Endometrial microvascular endothelial cells (primary cell): ENCODE results near the gene URB1. TPM values are rescaled to one million over a fixed set of nuclear protein-coding genes. Genes with fewer than 3 reads are reported as not detected.

Source experiments
- in situ Hi-C: cut with HindIII; loops from 2 replicates; pipeline ENCODE4 v1.10.0; 2017; ENCODE audit warnings: low sequenced_read_pairs, low pct_unique_long_range_greater_than_20kb; ENCODE audit errors: inconsistent ontology term
- total RNA-seq: library from RNA; depleted of rRNA; stranded (reverse); fragments of >200 nt; gene quantifications from one replicate; pipeline ENCODE4 v1.2.3, GENCODE V29; 2015; ENCODE audit errors: inconsistent ontology term

The URB1 gene
- total RNA-seq, 1 donor from 2014 or later: 19.7 TPM

DNA sequence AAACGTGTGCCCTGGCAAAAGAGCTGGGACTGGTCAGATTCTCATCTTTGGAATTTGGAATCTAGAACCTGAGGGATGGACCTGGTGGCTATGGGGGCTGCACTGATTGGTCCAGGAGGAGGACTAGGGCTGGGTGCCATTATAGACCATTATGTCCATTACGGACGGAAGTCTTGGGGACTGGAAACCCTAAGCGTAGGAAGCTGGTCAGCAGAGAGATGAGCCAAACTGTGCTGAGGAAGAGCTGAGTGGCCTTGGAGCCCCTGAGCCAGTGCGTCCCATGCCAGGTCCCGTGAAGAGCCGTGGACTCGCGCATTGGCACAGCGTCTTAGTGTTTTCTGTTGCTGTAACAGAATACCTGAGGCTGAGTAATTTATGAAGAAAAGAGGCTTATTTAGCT, 84.1 kb downstream of the URB1 start:
- in situ Hi-C loops: no loop called here

DNA sequence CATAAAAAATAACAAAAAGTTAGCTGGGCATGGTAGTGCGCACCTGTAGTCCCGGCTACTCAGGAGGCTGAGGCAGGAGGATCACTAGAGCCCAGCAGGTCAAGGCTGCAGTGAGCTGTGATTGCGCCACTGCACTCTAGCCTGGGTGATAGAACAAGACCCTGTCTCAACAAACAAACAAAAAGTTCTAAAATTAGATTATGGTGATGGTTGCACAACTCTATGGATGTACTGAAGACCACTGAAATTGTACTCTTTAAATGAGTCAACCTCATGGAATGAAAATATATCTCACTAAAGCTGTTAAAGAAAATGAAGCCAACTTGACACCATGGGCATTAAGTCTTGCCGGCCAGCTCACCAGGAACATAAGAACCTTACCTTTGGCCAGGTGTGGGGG, 85.1 kb downstream of the URB1 start:
- in situ Hi-C loops: no loop called here

DNA sequence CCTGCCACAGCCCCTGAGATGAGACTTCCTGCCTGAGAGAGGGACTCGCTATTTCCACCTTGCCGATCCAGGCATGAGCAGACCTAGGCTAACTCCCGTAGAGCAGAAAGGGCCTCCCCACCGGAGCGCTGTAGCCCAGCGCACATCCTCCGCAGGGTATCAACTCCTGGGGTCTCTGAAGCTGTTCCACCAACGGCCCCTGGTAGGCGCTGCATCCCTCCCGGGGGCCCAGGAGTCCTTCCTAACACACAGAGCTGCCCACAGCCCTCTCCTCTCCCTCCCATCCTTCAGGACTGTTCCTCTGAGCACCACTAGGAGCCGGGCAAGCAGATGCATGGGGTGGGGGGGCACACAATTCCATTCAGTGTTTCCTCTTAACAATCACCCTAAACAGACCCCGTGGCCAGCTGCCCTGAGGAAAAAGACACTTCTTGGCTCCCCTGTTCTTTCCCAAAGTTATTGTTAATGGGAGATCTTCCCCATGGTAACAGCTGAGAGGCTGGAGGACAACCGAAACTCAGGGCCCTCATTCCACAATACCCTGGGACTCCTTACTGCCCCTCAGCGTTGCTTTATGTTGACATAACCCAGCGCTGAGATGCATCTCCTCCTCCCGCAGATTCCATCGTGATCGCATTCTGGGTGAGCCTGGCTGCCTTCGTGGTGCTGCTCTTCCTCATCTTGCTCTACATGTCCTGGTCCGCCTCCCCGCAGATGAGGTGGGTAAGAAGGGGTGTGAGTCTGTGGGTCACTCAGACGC, 86.6 kb downstream of the URB1 start:
- in situ Hi-C loops: no loop called here

DNA sequence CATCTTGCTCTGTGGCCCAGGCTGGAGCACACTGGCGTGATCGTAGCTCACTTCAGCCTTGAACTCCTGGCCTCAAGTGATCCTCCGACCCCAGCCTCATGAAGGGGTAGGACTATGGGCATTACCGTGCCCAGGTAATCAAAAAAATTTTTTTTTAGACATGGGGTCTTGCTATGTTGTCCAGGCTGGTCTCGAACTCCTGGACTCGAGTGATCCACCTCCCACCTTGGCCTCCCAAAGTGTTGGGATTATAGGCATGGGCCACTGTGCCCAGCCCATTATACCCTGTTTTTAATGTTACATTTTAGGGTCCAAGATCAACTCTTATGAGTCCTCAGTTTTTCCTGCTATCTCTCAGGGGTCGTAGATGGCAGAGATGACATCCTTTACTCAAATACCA, 87.8 kb downstream of the URB1 start:
- in situ Hi-C loops: no loop called here

DNA sequence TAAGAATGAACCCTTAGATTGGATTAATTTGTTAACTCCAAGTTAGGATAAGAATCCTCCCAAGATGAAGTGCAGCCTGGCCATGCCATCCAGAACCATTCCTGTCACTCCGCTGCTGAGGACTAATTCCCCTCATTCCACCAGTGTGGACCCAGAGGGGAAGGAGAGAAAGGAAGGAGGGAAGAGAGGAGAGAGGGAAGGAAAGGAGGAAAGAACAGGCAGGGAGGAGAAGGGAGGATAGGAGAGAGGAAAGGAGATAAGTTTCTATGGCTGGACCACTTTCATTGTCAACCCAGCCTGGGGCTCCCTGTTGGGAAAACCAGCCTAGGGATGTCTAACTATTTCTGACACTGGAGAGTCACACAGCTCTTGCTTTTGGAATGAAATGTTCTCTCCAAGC, 89.4 kb downstream of the URB1 start:
- in situ Hi-C loops: no loop called here

DNA sequence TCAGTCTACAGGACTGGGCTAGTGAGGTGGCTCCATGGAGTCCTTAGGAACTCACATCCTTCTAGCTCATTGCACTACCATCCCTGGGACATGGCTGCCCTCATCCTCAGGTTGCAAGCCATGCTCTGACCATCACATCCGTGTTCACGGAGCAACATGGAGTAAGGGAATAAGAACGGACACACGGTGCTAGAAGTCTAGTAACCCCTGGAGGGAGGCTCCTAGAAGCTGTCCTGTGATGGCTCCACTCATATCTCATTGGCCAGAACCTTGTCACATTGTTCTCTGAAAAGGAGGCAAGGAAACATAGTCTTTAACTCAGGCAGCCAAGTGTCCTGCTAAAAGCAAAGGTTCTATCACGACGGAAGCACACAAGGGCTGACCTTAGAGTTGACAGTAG, 90.3 kb downstream of the URB1 start:
- in situ Hi-C loops: no loop called here

DNA sequence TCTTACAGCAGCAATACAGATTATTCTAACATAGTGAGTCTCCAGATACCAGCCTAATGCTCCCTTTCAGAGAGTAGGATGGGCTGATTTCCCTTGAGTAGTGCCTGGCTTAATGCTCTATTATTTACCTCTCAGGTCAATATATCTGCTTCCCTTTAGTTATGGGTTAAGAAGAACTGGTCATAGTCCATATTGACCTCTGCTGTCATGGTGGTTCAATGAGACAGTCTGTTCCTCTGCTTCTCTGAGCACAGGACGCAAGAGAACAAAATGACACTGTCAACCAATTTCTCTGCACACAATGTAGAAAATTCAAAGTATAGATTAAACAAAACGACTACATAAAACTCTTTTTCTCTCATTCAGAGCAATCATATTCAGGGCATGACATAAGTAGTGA, 91.2 kb downstream of the URB1 start:
- in situ Hi-C loops: no loop called here

DNA sequence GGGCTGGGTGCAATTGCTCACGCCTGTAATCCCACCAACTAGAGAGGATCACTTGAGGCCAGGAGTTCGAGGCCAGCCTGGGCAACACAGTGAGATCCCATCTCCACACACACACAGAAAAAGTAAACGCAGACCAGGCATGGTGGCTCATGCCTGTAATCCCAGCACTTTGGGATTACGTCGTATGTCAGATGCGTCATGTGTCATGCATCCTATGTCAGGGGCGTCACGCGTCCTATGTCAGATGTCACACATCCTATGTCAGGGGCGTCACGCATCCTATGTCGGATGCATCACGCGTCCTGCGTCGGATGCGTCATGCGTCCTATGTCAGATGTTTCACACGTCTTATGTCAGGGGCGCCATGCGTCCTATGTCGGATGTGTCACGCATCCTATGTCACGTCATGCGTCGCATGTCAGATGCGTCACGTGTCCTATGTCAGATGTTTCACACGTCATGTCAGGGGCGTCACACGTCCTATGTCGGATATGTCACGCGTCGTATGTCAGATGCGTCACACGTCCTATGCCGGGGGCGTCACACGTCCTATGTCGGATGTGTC, 92.6 kb downstream of the URB1 start:
- in situ Hi-C loops: no loop called here

DNA sequence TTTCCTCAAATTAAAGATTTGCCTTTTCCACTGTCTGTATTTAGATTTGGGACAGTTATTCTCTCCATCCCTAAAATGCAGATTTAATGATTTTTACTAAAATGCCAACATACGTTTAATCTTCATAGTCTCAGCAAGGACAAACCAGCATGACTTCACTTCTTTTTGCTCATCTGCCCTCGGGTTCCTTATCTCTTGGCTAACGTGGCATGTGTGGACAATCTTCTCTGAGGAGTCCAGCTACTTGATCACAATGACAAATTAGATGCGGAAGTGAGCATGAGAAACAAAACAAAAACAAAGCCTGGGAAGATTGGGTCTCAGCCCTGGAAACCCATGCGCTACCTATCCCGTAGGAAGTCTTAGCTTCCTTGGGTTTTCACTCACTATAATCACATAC, 93.1 kb downstream of the URB1 start:
- in situ Hi-C loops: no loop called here

DNA sequence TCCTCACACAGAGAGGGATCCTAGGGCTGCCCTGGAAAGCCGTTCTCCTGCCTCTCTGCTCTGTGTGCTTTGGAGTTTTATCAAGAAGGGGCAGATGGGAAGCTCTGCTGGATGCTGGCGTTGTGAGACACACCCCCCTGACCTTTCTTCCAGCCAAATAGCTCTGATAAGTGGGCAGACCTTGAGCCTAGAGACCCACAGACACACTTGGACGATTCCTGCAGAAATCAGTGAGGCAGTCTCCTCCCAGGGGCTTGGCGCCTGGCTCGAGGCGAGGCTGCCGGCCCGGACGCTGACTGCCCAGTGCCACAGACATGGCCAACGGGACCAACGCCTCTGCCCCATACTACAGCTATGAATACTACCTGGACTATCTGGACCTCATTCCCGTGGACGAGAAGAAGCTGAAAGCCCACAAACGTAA, 94.1 kb downstream of the URB1 start, which contains the start of gene MRAP:
MRAP (plus strand) TSS at position 198 of the 424 bp plus-strand sequence; CDS start at position 315, 117 bp downstream.
- in situ Hi-C loops: no loop called here

DNA sequence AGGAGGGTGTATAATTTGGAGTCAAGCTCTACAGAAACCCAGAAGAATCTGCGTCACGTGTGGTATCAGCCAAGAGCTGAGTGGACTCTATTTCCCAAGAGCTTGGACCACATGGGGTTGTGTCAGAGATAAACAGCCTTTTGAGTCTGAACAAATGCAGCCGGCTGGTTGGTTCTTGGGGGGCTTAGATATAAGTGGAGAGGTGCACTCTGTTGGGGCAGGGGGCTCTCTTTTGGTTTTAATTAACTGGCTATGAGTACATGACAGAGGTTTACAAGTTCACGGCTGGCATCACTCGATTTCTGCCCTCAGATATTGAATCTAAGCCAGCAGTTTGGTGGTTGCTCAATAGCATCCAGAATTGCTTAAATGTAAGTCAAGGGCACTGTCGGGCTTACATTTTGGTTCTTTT, 94.7 kb downstream of the URB1 start:
- in situ Hi-C loops: no loop called here

DNA sequence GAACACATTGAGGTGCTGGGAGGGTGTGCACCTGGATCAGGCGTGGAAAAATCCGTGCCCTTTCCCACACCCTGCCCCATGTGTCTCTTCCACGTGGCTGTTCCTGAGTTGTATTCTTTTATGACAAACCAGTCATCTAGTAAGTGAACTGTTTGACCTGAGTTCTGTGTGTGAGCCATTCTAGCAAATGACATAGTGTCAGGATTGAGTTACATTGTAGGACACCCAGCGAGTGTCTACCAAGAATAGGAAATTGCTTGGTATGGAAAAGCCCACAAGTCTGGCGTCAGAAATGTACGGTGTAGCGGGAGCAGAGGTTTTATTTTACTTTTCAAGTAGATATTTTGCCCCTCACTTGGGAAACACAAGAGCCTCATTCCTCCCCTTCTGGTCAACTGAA, 95.4 kb downstream of the URB1 start:
- in situ Hi-C loops: no loop called here

DNA sequence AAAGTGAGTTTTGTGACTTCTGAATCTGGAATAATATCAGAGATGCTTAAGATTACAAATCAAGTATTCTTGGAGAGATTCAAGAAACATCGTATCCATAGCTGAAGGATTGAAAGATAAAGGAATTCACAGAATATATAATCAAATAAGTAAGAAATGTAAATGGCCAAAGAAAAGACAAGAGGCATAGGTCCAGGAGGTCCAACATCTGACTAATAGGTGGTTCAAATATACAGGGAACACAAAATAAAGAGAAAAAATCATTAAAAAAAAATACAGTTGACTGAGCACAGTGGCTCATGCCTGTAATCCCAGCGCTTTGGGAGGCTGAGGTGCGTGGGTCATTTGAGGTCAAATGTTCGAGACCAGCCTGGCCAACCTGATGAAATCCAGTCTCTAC, 107.3 kb downstream of the URB1 start:
- in situ Hi-C loops: no loop called here

DNA sequence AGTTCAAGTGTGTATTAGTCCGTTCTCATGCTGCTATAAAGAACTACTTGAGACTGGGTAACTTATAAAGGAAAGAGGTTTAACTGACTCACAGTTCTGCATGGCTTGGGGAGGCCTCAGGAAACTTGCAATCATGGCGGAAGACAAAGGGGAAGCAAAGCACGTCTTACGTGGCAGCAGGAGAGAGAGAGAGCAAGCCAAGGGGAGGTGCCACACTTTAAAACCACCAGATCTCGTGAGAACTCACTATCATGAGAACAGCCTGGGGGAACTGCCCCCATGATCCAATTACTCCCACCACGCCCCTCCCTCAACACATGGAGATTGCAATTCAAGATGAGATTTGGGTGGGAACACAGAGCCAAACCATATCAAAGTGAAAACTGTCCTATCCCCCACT, 109.8 kb downstream of the URB1 start:
- in situ Hi-C loops: no loop called here

DNA sequence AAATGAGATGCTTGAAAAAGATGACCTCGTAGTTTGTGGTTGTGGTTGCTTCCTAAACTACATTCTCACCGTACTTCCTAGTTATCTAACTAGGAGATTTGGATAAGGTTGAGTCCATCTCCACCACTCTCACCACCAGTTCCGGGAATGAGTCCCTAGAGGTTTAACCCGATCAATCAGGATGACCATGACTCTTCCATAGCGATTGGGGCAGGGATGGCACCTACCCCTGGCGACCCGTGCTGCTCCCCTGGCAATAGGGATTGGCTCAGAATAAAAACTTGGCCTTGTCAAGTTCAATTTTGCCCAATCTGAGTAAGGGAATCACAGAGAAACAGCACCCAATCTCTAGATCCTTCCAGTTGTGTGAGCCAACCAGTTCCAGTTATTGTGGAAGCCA, 111.3 kb downstream of the URB1 start:
- in situ Hi-C loops: no loop called here

DNA sequence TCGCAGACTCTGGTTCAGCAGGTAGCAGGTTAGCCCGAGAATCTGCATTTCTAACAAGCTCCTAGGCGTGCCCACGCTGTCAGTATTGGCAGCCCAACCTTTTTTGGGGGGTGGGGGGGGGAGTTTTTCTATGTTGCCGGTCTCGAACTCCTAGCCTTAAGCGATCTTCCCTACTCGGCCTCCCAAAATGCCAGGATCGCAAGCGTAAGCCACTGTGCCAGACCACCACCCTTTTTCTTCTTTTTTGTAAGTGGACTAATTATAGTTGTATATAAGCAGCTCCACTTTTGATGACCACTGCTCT, 113.5 kb downstream of the URB1 start:
- in situ Hi-C loops: no loop called here

DNA sequence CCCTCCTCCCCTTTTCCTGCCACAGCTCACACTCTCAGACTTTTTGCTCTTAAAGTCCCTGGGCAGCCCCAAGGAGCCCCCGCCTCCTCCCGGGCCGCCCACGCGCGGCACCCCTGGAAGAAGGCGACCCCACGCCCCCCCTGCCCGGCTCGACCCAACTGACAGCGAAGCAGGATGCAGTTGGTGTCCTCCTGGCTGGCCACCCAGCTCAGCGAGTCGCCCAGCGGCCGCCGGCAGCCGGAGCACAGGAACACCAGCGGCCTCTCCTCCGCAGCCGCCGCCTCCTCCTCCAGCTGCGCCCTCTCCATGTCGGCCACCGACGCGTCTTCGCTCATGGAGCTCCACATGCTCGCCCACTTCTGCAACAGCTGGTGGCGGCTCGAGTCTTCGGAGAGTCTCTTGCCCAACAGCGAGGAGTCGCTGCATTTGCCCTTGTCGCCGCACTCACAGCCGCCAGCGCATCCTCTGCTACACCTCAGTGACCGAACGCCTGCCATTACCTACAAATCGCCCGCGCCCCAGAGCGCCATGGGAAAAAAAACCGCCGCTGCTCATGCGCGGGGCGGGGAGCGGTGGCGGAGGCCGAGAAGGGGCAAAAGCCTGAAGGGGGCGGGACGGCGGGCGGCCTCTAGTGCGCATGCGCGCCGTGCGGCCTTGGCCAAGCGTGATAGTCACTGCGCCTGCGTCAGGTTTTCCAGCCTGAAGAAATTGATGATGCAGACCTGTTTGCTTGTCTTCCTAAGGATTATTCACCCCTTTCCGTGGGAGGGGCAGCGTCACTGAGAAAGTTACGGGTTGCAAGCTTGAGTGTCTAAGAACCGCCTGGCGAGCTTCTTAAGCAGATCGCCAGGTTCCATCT, 114.1 kb downstream of the URB1 start, which contains the start of gene MIS18A:
MIS18A (minus strand) TSS at position 532 of the 859 bp plus-strand sequence; CDS start at position 497, 35 bp downstream.
- in situ Hi-C loops: no loop called here

DNA sequence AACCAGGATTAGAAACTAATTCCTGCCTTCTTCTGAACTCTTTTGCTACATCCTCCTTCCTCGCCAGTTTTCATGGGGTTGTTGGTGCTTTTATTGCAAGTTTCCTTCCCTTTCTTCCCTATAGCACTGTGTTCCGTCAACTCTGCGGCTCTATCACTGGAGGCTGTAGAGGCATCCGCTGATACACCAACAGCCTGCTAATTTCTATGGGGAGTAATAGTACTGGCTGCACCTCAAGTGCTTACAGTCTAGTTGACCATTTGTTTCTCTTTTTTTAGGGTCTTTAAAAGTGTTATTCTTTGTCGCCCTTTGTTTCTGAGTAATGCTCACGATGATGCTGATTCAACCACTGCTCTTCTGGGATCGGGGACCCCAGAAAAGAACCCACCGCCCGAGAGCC, 114.7 kb downstream of the URB1 start:
- in situ Hi-C loops: no loop called here

DNA sequence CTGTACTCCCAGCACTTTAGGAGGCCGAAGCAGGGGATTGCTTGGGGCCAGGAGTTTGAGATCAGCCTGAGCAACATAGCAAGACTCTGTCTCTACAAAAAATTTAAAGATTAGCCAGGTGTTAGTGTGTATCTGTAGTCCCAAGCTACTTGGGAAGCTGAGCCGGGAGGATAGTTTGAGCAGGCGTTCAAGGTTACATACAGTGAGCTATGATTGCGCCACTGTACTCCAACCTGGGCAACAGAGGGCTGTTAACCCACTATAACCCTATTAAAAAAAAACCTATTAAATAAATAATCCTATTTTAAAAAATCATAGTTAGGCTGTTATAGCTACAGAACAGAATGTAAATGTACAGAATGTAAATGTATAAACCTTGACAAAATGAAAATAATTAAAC, 116.1 kb downstream of the URB1 start:
- in situ Hi-C loops: no loop called here

DNA sequence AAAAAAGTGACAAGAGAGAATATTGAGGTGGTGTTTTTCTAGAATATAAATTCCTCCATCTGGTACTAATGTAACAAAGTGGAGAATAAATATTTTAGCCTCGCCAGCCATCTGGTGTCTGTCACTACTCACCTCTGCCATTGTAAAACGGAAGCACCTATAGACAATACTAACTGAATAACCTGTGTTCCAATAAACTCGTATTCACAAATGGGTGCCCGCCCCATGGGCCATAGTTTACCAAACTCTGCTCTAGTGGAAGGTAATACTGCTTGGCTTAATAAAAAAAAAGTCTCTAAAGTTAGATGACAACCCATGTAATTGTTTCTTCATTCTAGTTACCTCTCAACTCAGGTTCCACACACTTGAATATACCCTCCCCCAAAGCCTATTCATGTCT, 122.1 kb downstream of the URB1 start:
- in situ Hi-C loops: no loop called here
